ENCODE data around the gene TULP1. TPM values are rescaled to one million over a fixed set of nuclear protein-coding genes. Genes with fewer than 3 reads are reported as not detected.
"Not testable (repeated sequence)": the region's sequence is repeated elsewhere in the genome, so short reads cannot be mapped to it uniquely, and the experiment has no call there.

Gene TULP1
- total and polyA plus RNA-seq, 4 donors, result 3.3 TPM; not detected in 3

GRCh38 chr6:35547676-35548075 is 35.0 kb upstream of the TULP1 start:
- Histone ChIP-seq H3K36me3 (ENCODE audit: control insufficient read depth in 1 of 2, insufficient read depth in 2 of 2, low read length in 1 of 2) (no peaks in the 10 kb centered on the region), H3K27ac (ENCODE audit: low read depth in 1 of 2, low read length in 2 of 2) (no peak overlapping the region), H3K4me3 (ENCODE audit: low read length in 2 of 2) (no peak overlapping the region), H3K9me3 (ENCODE audit: control insufficient read depth, low read length) (peaks cover 8% of the 10 kb centered on the region), H3K27me3 (ENCODE audit: control insufficient read depth in 1 of 2, insufficient read depth in 2 of 2, low read length in 1 of 2) (peaks cover 0 to 2% of the 10 kb centered on the region in 2 donors), H3K4me1 (ENCODE audit: control insufficient read depth in 1 of 2, insufficient read depth in 2 of 2, low read length in 2 of 2) (no peaks in the 10 kb centered on the region)
- 48 to 50% methylated on average over 6 of the region's 6 CpGs for WGBS, 2 donors
- intact Hi-C loops (cut with DNase I), result no loop called here
- DNase-seq (no peak), ATAC-seq (ENCODE audit: low FRiP score) (no peak)

- DNase-seq (peak in 1 of 2 donors; percentile 46), ATAC-seq (ENCODE audit: low FRiP score) (no peak)
- Histone ChIP-seq H3K27ac (ENCODE audit: low read depth in 1 of 2, low read length in 2 of 2) (no peak overlapping the region), H3K4me3 (ENCODE audit: low read length in 2 of 2) (no peak overlapping the region), H3K27me3 (ENCODE audit: control insufficient read depth in 1 of 2, insufficient read depth in 2 of 2, low read length in 1 of 2) (peaks cover 0 to 2% of the 10 kb centered on the region in 2 donors), H3K36me3 (ENCODE audit: control insufficient read depth in 1 of 2, insufficient read depth in 2 of 2, low read length in 1 of 2) (no peaks in the 10 kb centered on the region), H3K4me1 (ENCODE audit: control insufficient read depth in 1 of 2, insufficient read depth in 2 of 2, low read length in 2 of 2) (no peaks in the 10 kb centered on the region), H3K9me3 (ENCODE audit: control insufficient read depth, low read length) (peaks cover 2% of the 10 kb centered on the region)
- WGBS, 2 donors, result 56 to 57% methylated on average over 11 to 13 of the region's 13 CpGs
- intact Hi-C loops (cut with DNase I), result no loop called here
Observed at GRCh38 chr6:35544769-35545361, 32.2 kb upstream of the TULP1 start.

- Histone ChIP-seq H3K27ac (ENCODE audit: low read depth in 1 of 2, low read length in 2 of 2) (no peak overlapping the region), H3K4me1 (ENCODE audit: control insufficient read depth in 1 of 2, insufficient read depth in 2 of 2, low read length in 2 of 2) (no peaks in the 10 kb centered on the region), H3K36me3 (ENCODE audit: control insufficient read depth in 1 of 2, insufficient read depth in 2 of 2, low read length in 1 of 2) (no peaks in the 10 kb centered on the region), H3K4me3 (ENCODE audit: low read length in 2 of 2) (no peak overlapping the region), H3K27me3 (ENCODE audit: control insufficient read depth in 1 of 2, insufficient read depth in 2 of 2, low read length in 1 of 2) (peaks cover 0 to 2% of the 10 kb centered on the region in 2 donors), H3K9me3 (ENCODE audit: control insufficient read depth, low read length) (no peaks in the 10 kb centered on the region)
- intact Hi-C loops (cut with DNase I), result no loop called here
- DNase-seq (peak in 1 of 2 donors; percentile 28), ATAC-seq (ENCODE audit: low FRiP score) (no peak)
- WGBS, 2 donors, result 68 to 69% methylated on average over 16 of the region's 16 CpGs
Observed at GRCh38 chr6:35543459-35544193, 30.9 kb upstream of the TULP1 start.

GRCh38 chr6:35541836-35542235 is 29.1 kb upstream of the TULP1 start:
- WGBS, 2 donors, result 88 to 89% methylated on average over 2 of the region's 2 CpGs
- no peak for ATAC-seq (ENCODE audit: low FRiP score)
- intact Hi-C loops (cut with DNase I), result no loop called here
- no peak for DNase-seq
- Histone ChIP-seq H3K4me3 (ENCODE audit: low read length in 2 of 2) (no peak overlapping the region), H3K27ac (ENCODE audit: low read depth in 1 of 2, low read length in 2 of 2) (no peak overlapping the region), H3K27me3 (ENCODE audit: control insufficient read depth in 1 of 2, insufficient read depth in 2 of 2, low read length in 1 of 2) (no peaks in the 10 kb centered on the region), H3K4me1 (ENCODE audit: control insufficient read depth in 1 of 2, insufficient read depth in 2 of 2, low read length in 2 of 2) (no peaks in the 10 kb centered on the region), H3K36me3 (ENCODE audit: control insufficient read depth in 1 of 2, insufficient read depth in 2 of 2, low read length in 1 of 2) (no peaks in the 10 kb centered on the region), H3K9me3 (ENCODE audit: control insufficient read depth, low read length) (no peaks in the 10 kb centered on the region)

- no peak for DNase-seq
- WGBS, 2 donors, result 87 to 91% methylated on average over 3 of the region's 3 CpGs
- Histone ChIP-seq H3K4me1 (ENCODE audit: control insufficient read depth in 1 of 2, insufficient read depth in 2 of 2, low read length in 2 of 2) (no peaks in the 10 kb centered on the region), H3K9me3 (ENCODE audit: control insufficient read depth, low read length) (no peaks in the 10 kb centered on the region), H3K27me3 (ENCODE audit: control insufficient read depth in 1 of 2, insufficient read depth in 2 of 2, low read length in 1 of 2) (no peaks in the 10 kb centered on the region), H3K36me3 (ENCODE audit: control insufficient read depth in 1 of 2, insufficient read depth in 2 of 2, low read length in 1 of 2) (no peaks in the 10 kb centered on the region), H3K4me3 (ENCODE audit: low read length in 2 of 2) (no peak overlapping the region), H3K27ac (ENCODE audit: low read depth in 1 of 2, low read length in 2 of 2) (no peak overlapping the region)
- ATAC-seq (ENCODE audit: low FRiP score), result no peak
- intact Hi-C loops (cut with DNase I), result loop anchor here in 1 of 2 donors (2.0 kb wide), 1 partner anchor 38 kb away; no protein-coding TSS in a partner anchor
Observed at GRCh38 chr6:35539223-35539622, 26.5 kb upstream of the TULP1 start.

GRCh38 chr6:35535847-35536246 is 23.2 kb upstream of the TULP1 start:
- ATAC-seq (ENCODE audit: low FRiP score); H3K27ac ChIP-seq (ENCODE audit: low read depth in 1 of 2, low read length in 2 of 2); H3K9me3 ChIP-seq (ENCODE audit: control insufficient read depth, low read length); H3K4me1 ChIP-seq (ENCODE audit: control insufficient read depth in 1 of 2, insufficient read depth in 2 of 2, low read length in 2 of 2); intact Hi-C loops (cut with DNase I); H3K36me3 ChIP-seq (ENCODE audit: control insufficient read depth in 1 of 2, insufficient read depth in 2 of 2, low read length in 1 of 2); H3K4me3 ChIP-seq (ENCODE audit: low read length in 2 of 2); H3K27me3 ChIP-seq (ENCODE audit: control insufficient read depth in 1 of 2, insufficient read depth in 2 of 2, low read length in 1 of 2): not testable (repeated sequence)
- DNase-seq, result peak in 1 of 2 donors; percentile 23
- 86 to 89% methylated on average over 6 of the region's 6 CpGs for WGBS, 2 donors

GRCh38 chr6:35534407-35535170 is 21.9 kb upstream of the TULP1 start:
- peak in 1 of 2 donors; percentile 42 for DNase-seq
- 37 to 44% methylated on average over 11 of the region's 11 CpGs for WGBS, 2 donors

GRCh38 chr6:35533981-35534380 is 21.3 kb upstream of the TULP1 start:
- Histone ChIP-seq H3K9me3 (ENCODE audit: control insufficient read depth, low read length) (no peaks in the 10 kb centered on the region), H3K4me3 (ENCODE audit: low read length in 2 of 2) (no peak overlapping the region), H3K27ac (ENCODE audit: low read depth in 1 of 2, low read length in 2 of 2) (no peak overlapping the region), H3K4me1 (ENCODE audit: control insufficient read depth in 1 of 2, insufficient read depth in 2 of 2, low read length in 2 of 2) (no peaks in the 10 kb centered on the region), H3K36me3 (ENCODE audit: control insufficient read depth in 1 of 2, insufficient read depth in 2 of 2, low read length in 1 of 2) (no peaks in the 10 kb centered on the region), H3K27me3 (ENCODE audit: control insufficient read depth in 1 of 2, insufficient read depth in 2 of 2, low read length in 1 of 2) (no peaks in the 10 kb centered on the region)
- DNase-seq (no peak), ATAC-seq (ENCODE audit: low FRiP score) (no peak)
- WGBS, 2 donors, result 67 to 70% methylated on average over 6 of the region's 6 CpGs
- intact Hi-C loops (cut with DNase I), result no loop called here

More at GRCh38 chr6:35534407-35535170, 21.9 kb upstream of the TULP1 start:
- no peaks in the 10 kb centered on the region for H3K9me3 ChIP-seq (ENCODE audit: control insufficient read depth, low read length)
- no peak overlapping the region for H3K27ac ChIP-seq (ENCODE audit: low read depth in 1 of 2, low read length in 2 of 2)
- H3K36me3 ChIP-seq (ENCODE audit: control insufficient read depth in 1 of 2, insufficient read depth in 2 of 2, low read length in 1 of 2), result no peaks in the 10 kb centered on the region
- no peak for ATAC-seq (ENCODE audit: low FRiP score)
- H3K4me1 ChIP-seq (ENCODE audit: control insufficient read depth in 1 of 2, insufficient read depth in 2 of 2, low read length in 2 of 2), result no peaks in the 10 kb centered on the region
- H3K27me3 ChIP-seq (ENCODE audit: control insufficient read depth in 1 of 2, insufficient read depth in 2 of 2, low read length in 1 of 2), result no peaks in the 10 kb centered on the region
- intact Hi-C loops (cut with DNase I), result no loop called here
- H3K4me3 ChIP-seq (ENCODE audit: low read length in 2 of 2), result no peak overlapping the region

Measured in aorta (tissue), 5 donors.